GM12878 (cell line): Measurements from ENCODE around the gene LENEP. TPM values are rescaled to one million over a fixed set of nuclear protein-coding genes. Genes with fewer than 3 reads are reported as not detected.
A peak's percentile ranks its signal among the peaks of the same experiment; 100 is the strongest.

Experiments
- CBX3 ChIP-seq: fragments of 200-600 bp; sonication (generic); IDR thresholded peaks from 2 replicates; pipeline ENCODE4 v1.6.1; 2016; ENCODE audit warnings: low read depth, borderline replicate concordance
- CHD2 ChIP-seq: IDR thresholded peaks from 2 replicates; pipeline ENCODE4 v1.6.1; 2011; ENCODE audit warnings: low read depth, low read length, improper control_type of control experiment, borderline replicate concordance
- CHD4 ChIP-seq: fragments of 200-600 bp; sonication (generic); IDR thresholded peaks from 2 replicates; pipeline ENCODE4 v1.6.1; 2016; ENCODE audit warnings: mild to moderate bottlenecking
- ESRRA ChIP-seq: IDR thresholded peaks from 2 replicates; pipeline ENCODE4 v1.6.1; 2012; ENCODE audit warnings: mild to moderate bottlenecking, low read length, improper control_type of control experiment
- FOS ChIP-seq: IDR thresholded peaks from 3 replicates; pipeline ENCODE4 v1.6.1; 2011; ENCODE audit warnings: borderline replicate concordance; ENCODE audit not compliant: insufficient read length; ENCODE audit errors: extremely low read depth
- FOXM1 ChIP-seq: IDR thresholded peaks from 2 replicates; pipeline ENCODE4 v1.6.1; 2012; ENCODE audit warnings: low read depth, mild to moderate bottlenecking, inconsistent platforms, low read length, moderate library complexity
- HDAC2 ChIP-seq: fragments of 200-600 bp; sonication (generic); IDR thresholded peaks from 2 replicates; pipeline ENCODE4 v1.6.1; 2017
- KAT2A ChIP-seq: conservative IDR thresholded peaks from 2 replicates; pipeline ENCODE4 v1.6.1; 2011; ENCODE audit warnings: low read depth, low read length; ENCODE audit not compliant: control insufficient read depth
- MEF2A ChIP-seq: IDR thresholded peaks from 2 replicates; pipeline ENCODE4 v1.6.1; 2011; ENCODE audit warnings: low read depth, mild to moderate bottlenecking, low read length, moderate library complexity; ENCODE audit not compliant: insufficient read depth
- NFIC ChIP-seq: IDR thresholded peaks from 2 replicates; pipeline ENCODE4 v1.6.1; 2012; ENCODE audit warnings: low read depth, mild to moderate bottlenecking, inconsistent platforms, low read length, moderate library complexity
- NFYB ChIP-seq: IDR thresholded peaks from 2 replicates; pipeline ENCODE4 v1.6.1; 2011; ENCODE audit warnings: low read depth, mild to moderate bottlenecking, low read length, improper control_type of control experiment, moderate library complexity; ENCODE audit not compliant: insufficient read depth
- RB1 ChIP-seq: fragments of 450-650 bp; formaldehyde crosslinking; IDR thresholded peaks from 2 replicates; pipeline ENCODE4 v1.6.1; 2017; ENCODE audit warnings: mild to moderate bottlenecking, borderline replicate concordance
- RUNX3 ChIP-seq: IDR thresholded peaks from 2 replicates; pipeline ENCODE4 v1.6.1; 2012; ENCODE audit warnings: low read length, inconsistent platforms
- SMAD5 ChIP-seq: IDR thresholded peaks from 2 replicates; pipeline ENCODE4 v1.6.1; 2016; ENCODE audit warnings: antibody characterized with exemption, low read depth
- SMARCA5 ChIP-seq: fragments of 450-650 bp; IDR thresholded peaks from 2 replicates; pipeline ENCODE4 v1.6.1; 2017; ENCODE audit warnings: mild to moderate bottlenecking
- SUZ12 ChIP-seq: fragments of 200-600 bp; sonication (generic); IDR thresholded peaks from one replicate; pipeline ENCODE4 v1.6.1; 2018; ENCODE audit warnings: antibody characterized with exemption, mild to moderate bottlenecking; ENCODE audit not compliant: unreplicated experiment
- TCF12 ChIP-seq: IDR thresholded peaks from 2 replicates; pipeline ENCODE4 v1.6.1; 2011; ENCODE audit warnings: low read depth, mild to moderate bottlenecking, low read length
- polyA plus RNA-seq, 11 experiments: library from polyadenylated mRNA; depleted of rRNA in 4 of 11; unstranded in 6 of 11; stranded (reverse) in 5 of 11; fragments of >200 nt; fragmentation: Nextera tagmentation in 4 of 11; fragmentation: Illumina TruSeq in 1 of 11; extraction: Ambion mirVana in 4 of 11; extraction: Trizol in 1 of 11; gene quantifications; 1 replicate in 1 of 11; 2 replicates in 10 of 11; pipeline versions ENCODE4 v1.2.1 to v1.2.3, GENCODE V29; 2011 to 2016; ENCODE audit warnings: inconsistent platforms in 2 of 11, missing spikeins in 2 of 11, low read depth in 1 of 11
- total RNA-seq, 4 experiments: library from RNA; depleted of rRNA in 3 of 4; stranded (reverse); fragments of >200 nt in 3 of 4; fragmentation: Illumina TruSeq in 1 of 4; extraction: Trizol in 1 of 4; gene quantifications; 2 replicates each; pipeline versions ENCODE4 v1.2.1 to v1.2.3, GENCODE V29; 2013 to 2021
- TF ChIP-seq, protein P1 (sequence below): fragments of 450-650 bp; IDR thresholded peaks from 2 replicates; pipeline ENCODE4 v1.6.1; 2017; ENCODE audit warnings: mild to moderate bottlenecking, low read depth, inconsistent platforms; ENCODE audit not compliant: poor library complexity, severe bottlenecking
- TF ChIP-seq, protein P2 (sequence below): IDR thresholded peaks from 2 replicates; pipeline ENCODE4 v1.6.1; 2011; ENCODE audit warnings: borderline replicate concordance, low read depth, mild to moderate bottlenecking, moderate library complexity, low read length; ENCODE audit not compliant: insufficient read depth, poor library complexity, severe bottlenecking
- TF ChIP-seq, protein P3 (sequence below), 3 experiments: IDR thresholded peaks in 2 of 3; conservative IDR thresholded peaks in 1 of 3; 2 replicates each; pipeline ENCODE4 v1.5.1; 2011; ENCODE audit warnings: low read depth in 3 of 3, low read length in 3 of 3, mild to moderate bottlenecking in 3 of 3, control low read depth in 2 of 3, moderate library complexity in 2 of 3, inconsistent platforms in 1 of 3, mixed read lengths in 1 of 3; ENCODE audit not compliant: control insufficient read depth in 2 of 3, insufficient read depth in 1 of 3; ENCODE audit errors: extremely low read depth in 1 of 3
- TF ChIP-seq, protein P4 (sequence below): fragments of 150-350 bp; IDR thresholded peaks from 2 replicates; pipeline ENCODE4 v1.6.1; 2016; ENCODE audit warnings: low read depth, low read length

LENEP gene
- total and polyA plus RNA-seq, 10 of the 15 experiments (the other 5 are each of a cell fraction or from before 2014, with no cell fraction given), result 0.27 to 1.1 (median 0.64) TPM; not detected in 7

DNA sequence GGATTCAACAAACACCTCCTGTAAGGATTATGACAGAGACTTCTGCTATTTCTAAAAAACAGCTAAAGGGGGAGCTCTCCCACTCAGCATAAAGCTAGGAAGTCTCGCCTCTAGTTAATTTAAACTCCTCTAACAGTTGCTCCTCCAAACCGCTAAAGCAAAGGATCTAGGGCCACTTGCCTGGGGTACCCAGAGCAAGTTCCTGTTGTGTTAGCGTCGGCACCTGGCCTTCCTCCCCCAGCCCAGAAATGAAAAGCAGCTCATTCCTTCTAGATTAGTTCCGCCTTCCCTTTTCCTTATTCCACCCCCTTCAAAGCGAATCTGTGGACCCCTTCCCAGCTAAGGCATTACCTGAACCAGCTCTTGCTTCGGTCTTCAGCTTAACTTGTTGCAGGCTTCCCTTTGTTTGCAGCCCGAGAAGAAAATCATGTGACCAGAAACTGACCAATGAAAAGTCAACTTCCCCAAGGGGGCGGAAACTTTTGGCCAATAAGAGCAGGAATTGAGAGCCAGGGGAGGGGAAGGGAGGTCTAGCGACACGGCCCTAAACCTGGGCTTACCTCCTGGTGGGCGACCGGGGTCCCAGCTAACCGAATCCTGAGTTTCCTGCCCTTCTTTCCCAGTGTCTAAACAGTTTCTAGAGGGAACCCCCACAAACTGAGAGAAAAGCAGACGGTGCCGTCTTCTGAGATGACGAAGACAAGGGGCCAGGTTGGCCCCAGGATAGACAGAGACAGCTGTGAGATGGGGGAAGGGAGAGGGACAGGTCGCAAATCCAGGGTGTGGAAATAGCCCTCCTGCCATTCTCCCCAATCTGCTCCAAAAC is 37.5 kb upstream of the LENEP start, which contains the start of gene PBXIP1 (continued):
- TF ChIP-seq MEF2A (no peak), RUNX3 (peak; percentile 18; the same call in 1 of the 2 replicates), SUZ12 (no peak), TCF12 (0 out of 2 replicates have a peak, but pooled peaks have one; percentile 16), HDAC2 (no peak), FOXM1 (no peak), SMAD5 (peak; percentile 27; the same call in 1 of the 2 replicates), FOS (peak; percentile 35), CBX3 (no peak), RB1 (no peak), NFYB (peak; percentile 75), NFIC (no peak), ESRRA (no peak), SMARCA5 (no peak), CHD2 (peak; percentile 65; the same call in 1 of the 2 replicates), KAT2A (no peak), CHD4 (no peak)
- TF ChIP-seq, protein P1, sequence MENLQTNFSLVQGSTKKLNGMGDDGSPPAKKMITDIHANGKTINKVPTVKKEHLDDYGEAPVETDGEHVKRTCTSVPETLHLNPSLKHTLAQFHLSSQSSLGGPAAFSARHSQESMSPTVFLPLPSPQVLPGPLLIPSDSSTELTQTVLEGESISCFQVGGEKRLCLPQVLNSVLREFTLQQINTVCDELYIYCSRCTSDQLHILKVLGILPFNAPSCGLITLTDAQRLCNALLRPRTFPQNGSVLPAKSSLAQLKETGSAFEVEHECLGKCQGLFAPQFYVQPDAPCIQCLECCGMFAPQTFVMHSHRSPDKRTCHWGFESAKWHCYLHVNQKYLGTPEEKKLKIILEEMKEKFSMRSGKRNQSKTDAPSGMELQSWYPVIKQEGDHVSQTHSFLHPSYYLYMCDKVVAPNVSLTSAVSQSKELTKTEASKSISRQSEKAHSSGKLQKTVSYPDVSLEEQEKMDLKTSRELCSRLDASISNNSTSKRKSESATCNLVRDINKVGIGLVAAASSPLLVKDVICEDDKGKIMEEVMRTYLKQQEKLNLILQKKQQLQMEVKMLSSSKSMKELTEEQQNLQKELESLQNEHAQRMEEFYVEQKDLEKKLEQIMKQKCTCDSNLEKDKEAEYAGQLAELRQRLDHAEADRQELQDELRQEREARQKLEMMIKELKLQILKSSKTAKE, result peak; percentile 9
- TF ChIP-seq, protein P2, sequence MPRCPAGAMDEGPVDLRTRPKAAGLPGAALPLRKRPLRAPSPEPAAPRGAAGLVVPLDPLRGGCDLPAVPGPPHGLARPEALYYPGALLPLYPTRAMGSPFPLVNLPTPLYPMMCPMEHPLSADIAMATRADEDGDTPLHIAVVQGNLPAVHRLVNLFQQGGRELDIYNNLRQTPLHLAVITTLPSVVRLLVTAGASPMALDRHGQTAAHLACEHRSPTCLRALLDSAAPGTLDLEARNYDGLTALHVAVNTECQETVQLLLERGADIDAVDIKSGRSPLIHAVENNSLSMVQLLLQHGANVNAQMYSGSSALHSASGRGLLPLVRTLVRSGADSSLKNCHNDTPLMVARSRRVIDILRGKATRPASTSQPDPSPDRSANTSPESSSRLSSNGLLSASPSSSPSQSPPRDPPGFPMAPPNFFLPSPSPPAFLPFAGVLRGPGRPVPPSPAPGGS, result no peak
- TF ChIP-seq, protein P3, sequence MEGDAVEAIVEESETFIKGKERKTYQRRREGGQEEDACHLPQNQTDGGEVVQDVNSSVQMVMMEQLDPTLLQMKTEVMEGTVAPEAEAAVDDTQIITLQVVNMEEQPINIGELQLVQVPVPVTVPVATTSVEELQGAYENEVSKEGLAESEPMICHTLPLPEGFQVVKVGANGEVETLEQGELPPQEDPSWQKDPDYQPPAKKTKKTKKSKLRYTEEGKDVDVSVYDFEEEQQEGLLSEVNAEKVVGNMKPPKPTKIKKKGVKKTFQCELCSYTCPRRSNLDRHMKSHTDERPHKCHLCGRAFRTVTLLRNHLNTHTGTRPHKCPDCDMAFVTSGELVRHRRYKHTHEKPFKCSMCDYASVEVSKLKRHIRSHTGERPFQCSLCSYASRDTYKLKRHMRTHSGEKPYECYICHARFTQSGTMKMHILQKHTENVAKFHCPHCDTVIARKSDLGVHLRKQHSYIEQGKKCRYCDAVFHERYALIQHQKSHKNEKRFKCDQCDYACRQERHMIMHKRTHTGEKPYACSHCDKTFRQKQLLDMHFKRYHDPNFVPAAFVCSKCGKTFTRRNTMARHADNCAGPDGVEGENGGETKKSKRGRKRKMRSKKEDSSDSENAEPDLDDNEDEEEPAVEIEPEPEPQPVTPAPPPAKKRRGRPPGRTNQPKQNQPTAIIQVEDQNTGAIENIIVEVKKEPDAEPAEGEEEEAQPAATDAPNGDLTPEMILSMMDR (IDR thresholded peaks at IDR 0.05 in 2 of 3, conservative IDR thresholded peaks at IDR 0.05 in 1 of 3; ENCODE audit: control insufficient read depth in 2 of 3, extremely low read depth in 1 of 3, insufficient read depth in 1 of 3, low read depth in 3 of 3, low read length in 3 of 3), result peak; percentile 9 to 40 (median 22); a peak in 4 of 6 replicates
- TF ChIP-seq, protein P4, sequence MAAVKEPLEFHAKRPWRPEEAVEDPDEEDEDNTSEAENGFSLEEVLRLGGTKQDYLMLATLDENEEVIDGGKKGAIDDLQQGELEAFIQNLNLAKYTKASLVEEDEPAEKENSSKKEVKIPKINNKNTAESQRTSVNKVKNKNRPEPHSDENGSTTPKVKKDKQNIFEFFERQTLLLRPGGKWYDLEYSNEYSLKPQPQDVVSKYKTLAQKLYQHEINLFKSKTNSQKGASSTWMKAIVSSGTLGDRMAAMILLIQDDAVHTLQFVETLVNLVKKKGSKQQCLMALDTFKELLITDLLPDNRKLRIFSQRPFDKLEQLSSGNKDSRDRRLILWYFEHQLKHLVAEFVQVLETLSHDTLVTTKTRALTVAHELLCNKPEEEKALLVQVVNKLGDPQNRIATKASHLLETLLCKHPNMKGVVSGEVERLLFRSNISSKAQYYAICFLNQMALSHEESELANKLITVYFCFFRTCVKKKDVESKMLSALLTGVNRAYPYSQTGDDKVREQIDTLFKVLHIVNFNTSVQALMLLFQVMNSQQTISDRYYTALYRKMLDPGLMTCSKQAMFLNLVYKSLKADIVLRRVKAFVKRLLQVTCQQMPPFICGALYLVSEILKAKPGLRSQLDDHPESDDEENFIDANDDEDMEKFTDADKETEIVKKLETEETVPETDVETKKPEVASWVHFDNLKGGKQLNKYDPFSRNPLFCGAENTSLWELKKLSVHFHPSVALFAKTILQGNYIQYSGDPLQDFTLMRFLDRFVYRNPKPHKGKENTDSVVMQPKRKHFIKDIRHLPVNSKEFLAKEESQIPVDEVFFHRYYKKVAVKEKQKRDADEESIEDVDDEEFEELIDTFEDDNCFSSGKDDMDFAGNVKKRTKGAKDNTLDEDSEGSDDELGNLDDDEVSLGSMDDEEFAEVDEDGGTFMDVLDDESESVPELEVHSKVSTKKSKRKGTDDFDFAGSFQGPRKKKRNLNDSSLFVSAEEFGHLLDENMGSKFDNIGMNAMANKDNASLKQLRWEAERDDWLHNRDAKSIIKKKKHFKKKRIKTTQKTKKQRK, result no peak
